HG02840 (cell line): ENCODE data around the gene HSP90B1.

Experiments used
- ATAC-seq: cut with Tn5 transposase; IDR thresholded peaks from one replicate; pipeline ENCODE4 v1.9.1; 2021; ENCODE audit warnings: mild to moderate bottlenecking, moderate library complexity, moderate number of reproducible peaks; ENCODE audit not compliant: unreplicated experiment, low FRiP score

HSP90B1 gene

DNA sequence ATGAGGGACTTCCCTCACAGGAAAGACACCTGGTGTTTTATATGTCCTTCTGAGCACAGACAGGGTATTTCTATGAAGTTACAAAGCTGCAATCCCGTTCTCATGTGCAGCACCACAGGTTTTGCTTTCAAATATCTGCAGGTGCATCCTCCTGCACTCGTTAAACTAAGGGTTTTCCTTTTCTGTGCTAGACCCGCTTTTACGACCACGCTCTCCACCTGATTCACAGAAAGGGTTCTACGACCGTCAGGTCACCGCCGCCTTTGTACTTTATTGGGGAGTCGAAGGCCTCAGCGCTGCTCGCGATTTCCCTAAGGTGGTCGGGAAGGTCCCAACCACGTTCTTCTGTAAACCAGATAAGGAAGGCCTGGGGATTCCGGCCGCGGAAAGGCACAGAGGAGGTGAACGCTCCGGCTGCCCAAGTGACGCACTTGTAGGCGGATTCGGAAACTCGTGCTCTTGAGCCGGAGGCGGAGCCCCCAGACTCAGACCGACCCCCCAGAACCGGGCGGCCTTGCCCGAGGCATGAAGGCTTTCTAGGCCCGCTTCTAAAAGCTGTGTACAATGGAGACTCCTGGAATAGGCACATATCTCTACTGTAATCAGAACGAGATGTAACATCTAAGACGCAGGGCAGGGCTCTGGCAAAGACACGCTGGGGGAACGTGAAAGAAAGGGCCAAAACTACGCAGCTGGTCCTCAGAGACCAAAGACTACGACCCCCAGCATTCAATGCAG lies 995 bp upstream of the HSP90B1 start:
- peak; percentile 14 for ATAC-seq

DNA sequence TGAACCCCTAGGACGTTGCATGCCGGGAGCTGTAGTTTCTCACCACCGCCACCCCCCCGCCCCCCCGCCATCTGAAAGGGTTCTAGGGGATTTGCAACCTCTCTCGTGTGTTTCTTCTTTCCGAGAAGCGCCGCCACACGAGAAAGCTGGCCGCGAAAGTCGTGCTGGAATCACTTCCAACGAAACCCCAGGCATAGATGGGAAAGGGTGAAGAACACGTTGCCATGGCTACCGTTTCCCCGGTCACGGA lies 501 bp upstream of the HSP90B1 start:
- no peak for ATAC-seq

- no peak for ATAC-seq
Observed at GRCh38 chr12:103930787-103931735, 851 bp downstream of the HSP90B1 start.

DNA sequence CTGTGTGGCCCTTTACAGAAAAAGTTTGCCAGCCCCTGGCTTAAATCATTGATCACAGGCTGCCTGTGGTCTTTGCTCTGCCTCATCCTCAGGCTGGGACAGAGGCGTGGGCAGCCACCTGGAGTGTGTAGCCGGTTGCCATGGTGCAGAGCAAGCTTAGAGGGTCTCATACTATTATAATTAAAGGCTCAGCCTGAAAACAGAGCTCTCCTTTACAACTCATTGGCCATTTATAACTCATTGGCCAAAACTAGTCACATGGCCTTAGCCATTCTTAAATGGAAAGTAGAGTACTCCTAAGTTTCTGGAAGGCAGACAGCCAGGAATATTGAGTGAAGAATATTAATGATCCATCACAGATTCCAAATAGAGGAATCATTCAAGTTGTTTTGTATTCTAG lies 3.0 kb downstream of the HSP90B1 start:
- ATAC-seq: no peak

DNA sequence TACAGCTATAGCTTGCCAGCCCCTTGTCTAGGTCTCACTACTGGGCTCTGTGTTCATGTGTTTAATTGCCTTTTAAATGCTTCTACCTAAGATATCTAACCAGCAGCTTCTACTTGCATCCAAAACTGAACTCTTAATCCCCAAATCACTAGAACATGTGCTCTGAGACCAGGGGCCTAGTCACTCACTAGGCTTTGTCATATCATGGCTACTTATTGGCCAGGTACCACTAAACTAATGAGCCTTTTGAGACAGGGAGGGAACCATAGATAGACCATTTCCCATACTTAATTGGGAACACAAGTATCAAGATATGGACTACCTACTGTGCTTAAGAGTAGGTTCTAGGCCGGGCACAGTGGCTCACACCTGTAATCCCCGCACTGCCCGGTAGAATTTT lies 6.5 kb downstream of the HSP90B1 start:
- ATAC-seq: no peak

DNA sequence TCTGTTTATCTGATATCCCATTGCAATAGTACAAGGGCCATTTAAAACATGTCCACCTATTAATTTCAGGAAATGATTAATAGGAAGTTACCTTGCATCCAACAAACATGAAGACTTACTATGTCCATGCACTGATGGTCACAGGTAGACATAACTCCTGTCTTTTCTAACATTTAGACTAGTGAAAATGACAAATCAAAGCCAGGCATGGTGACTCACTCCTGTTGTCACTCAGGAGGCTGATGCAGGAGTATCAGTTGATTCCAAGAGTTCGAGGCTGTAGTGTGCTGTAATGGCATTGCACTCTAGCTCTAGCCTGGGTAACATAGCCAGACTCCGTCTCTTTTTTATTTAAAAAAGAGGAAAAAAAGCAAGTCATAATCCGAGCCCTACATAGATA lies 14.8 kb downstream of the HSP90B1 start:
- no peak for ATAC-seq

- no peak for ATAC-seq
Observed at GRCh38 chr12:103947871-103948555, 17.8 kb downstream of the HSP90B1 start.

DNA sequence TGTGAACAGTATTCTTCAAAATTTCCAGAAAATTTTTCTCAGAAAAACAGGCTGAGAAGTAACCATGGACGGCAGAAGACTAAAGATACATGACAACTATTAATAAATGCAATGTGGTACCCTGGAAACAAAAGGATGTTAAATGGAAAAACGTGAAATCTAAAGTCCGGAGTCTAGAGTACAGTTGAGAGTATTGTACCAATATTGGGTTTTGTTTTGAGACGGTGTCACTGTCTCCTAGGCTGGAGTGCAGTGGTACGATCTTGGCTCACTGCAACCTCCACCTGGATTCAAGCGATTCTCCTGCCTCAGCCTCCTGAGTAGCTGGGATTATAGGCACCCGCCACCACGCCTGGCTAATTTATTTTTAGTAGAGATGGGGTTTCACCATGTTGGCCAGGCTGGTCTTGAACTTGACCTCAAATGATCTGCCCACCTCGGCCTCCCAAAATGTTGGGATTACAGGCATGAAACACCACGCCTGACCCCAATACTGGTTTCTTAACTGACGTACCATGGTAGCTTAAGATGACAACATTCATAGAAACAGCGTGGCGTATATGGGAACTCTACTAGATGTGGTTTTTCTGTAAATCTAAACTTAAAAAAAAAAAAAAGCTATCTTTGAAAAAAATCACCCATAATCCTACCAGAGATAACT lies 18.7 kb downstream of the HSP90B1 start:
- no peak for ATAC-seq

DNA sequence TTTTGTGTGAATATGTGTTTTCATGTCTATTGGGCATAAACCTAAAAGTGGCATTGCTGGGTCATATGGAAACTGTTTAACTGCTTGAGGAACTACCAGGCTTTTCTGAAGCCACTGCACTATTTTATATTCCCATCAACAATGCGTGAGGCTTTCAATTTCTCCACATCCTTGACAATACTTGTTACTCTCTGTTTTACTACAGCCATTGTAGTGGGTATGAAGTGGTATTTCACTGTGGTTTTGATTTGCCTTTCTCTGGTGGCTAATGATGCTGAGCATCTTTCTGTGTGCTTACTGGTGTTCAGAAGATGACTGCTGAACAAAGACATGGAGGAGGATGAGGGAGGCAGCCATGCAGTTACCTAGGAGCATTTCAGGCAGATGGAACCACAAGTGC lies 22.3 kb downstream of the HSP90B1 start:
- no peak for ATAC-seq

DNA sequence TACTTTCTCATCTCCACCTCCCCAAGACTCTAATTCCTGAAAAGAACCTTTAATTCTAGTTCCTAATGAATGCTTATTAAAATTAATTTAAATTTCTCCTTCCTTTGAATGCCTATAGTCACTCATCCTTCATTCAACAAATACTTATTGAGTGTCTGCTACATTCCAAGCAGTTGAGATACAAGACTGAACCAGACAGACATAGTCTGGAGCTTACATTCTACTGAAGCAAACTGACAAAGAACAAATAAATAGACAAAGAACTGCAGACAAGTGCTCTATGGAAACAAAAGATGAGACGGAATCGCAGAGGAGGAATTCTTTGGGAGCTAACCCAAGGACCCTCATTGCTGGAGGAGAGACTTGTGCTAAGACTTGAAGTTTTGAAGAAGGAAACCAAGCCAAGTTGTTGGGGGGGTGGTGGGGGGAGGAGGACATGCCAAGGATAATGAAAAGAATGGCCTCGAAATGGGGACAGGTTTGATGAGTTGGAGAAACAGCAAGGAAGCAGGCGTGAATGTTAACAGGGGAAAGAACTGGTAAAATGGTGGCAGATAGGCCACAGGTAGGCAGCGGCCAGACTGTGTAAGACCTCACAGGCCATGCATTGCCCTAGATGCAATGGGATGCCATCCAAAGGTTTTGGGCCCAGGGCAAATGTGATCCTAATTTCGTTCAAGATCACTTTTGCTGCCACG lies 25.8 kb downstream of the HSP90B1 start:
- no peak for ATAC-seq

DNA sequence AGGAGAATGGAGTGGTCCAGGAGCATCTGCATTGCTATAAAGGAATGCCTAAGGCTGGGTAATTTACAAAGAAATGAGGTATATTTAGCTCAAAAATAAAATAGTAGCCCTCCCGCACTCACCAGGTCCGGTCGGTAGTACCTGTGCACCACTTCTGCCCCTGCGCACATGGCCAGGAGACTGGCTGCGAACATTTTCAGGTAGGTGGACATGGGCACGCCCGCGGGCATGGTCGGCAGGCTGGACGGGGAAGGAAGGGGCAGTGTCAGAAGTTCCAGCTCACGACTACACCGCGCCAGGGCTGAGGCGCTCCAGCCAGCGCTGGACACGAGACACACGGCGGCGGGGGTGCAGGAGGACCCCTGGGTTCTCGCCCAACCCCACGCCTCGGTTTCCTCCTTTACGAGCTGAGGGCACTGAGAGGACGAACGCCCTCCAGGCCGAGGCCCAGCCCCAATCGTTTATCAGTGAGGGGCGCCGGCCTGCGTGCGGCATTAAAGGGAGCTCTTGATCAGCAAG lies 26.4 kb downstream of the HSP90B1 start:
- no peak for ATAC-seq

GRCh38 chr12:103957865-103958388 lies 27.7 kb downstream of the HSP90B1 start:
- ATAC-seq: no peak

DNA sequence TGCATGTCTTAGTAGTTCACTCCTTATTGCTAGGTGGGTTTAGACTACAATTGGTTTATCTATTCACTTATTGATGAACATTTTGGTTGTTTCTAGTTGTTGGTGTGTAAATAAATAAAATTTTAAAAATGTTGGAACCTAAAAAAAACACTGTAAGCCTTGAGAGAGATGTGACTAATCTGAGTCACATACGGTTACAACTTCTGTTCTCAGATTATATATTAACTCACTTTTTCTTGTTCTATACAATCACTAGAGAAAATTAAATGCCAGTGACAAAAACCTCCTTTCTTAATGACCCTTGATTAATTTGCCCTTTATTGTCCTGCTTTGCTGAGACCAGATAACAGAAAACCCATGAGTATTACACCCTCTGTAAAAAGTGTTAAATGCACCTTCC lies 28.4 kb downstream of the HSP90B1 start:
- ATAC-seq: no peak

GRCh38 chr12:103960616-103961227 lies 30.5 kb downstream of the HSP90B1 start:
- ATAC-seq: no peak

DNA sequence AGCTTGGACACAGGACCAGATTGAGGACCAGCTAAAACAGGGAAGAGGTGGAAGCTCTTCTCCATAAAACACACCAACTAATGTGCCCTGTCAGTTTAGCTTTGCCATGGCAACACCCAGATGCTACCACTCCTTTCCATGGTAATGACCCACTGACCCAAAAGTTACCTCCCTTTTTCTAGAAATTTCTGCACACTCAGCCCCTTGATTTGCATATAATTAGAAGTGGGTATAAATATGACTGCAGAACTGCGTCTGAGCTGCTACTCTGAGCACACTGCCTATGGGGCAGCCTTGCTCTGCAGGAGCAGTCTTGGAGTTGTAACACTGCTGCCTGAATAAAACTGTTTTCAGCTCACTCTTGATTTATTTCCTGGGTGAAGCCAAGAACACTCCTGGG lies 32.3 kb downstream of the HSP90B1 start:
- ATAC-seq: no peak

GRCh38 chr12:103964805-103965204 lies 34.6 kb downstream of the HSP90B1 start:
- no peak for ATAC-seq

GRCh38 chr12:103965255-103965589 lies 35.0 kb downstream of the HSP90B1 start:
- no peak for ATAC-seq

DNA sequence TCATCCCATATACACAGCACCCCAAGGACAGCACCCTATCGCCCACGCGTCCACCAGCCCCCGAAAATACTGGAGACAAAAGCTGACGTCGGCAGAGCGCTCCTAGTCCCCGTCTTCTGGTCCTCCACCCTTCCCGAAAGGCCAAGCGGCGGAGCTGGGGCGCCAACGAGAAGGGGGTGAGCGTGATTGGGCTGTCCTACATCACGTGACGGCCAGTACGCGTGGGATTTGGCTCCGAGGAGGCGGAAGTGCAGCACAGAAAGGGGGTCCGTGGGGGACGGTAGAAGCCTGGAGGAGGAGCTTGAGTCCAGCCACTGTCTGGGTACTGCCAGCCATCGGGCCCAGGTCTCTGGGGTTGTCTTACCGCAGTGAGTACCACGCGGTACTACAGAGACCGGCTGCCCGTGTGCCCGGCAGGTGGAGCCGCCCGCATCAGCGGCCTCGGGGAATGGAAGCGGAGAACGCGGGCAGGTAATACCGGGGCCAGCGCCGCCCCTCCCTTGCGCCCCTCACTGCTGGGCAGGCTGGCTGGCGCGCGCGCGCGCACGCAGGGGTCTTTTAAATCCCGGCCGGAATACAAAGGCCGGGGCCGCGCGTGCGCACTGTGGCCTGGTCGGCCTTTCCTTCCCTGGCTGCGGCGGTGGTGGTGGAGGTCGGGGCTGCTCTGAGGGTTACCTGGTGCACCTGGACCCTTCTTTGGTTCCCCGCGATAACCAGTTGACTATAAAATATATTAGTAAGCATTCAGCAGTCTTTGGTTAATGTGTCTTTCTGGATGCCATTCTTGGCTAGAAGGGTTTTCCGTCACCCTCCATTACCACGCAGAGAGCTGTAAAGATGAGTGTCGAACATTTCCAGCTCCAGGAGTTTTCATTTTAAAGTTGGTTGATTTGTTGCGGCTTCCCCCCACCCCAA lies 35.6 kb downstream of the HSP90B1 start, which contains the start of gene TDG:
TDG (plus strand) TSS at position 283 of the 915 bp plus-strand sequence; CDS start at position 449, 166 bp downstream.
- ATAC-seq: peak; percentile 93
